GM12865 (cell line): ENCODE measurements around the gene MYO18B.
A peak's percentile ranks its signal among the peaks of the same experiment; 100 is the strongest.

ENCODE experiments used
- DNase-seq: peaks from one replicate; pipeline ENCODE4 v3.0.0; 2010; ENCODE audit warnings: low read depth
- H3K4me3 ChIP-seq: 2 replicates; pipeline ENCODE4 v1.5.1; 2011; ENCODE audit warnings: mild to moderate bottlenecking, low read depth, low read length, control low read depth
- TF ChIP-seq, protein P1 (sequence below): IDR thresholded peaks from 2 replicates; pipeline ENCODE4 v1.5.1; 2011; ENCODE audit warnings: low read length, control low read depth, low read depth, inconsistent platforms; ENCODE audit not compliant: insufficient read depth; ENCODE audit errors: missing control alignments

The MYO18B gene

GRCh38 chr22:25852223-25852622 is 110.2 kb downstream of the MYO18B start:
- no peak overlapping the region for H3K4me3 ChIP-seq
- TF ChIP-seq, protein P1, sequence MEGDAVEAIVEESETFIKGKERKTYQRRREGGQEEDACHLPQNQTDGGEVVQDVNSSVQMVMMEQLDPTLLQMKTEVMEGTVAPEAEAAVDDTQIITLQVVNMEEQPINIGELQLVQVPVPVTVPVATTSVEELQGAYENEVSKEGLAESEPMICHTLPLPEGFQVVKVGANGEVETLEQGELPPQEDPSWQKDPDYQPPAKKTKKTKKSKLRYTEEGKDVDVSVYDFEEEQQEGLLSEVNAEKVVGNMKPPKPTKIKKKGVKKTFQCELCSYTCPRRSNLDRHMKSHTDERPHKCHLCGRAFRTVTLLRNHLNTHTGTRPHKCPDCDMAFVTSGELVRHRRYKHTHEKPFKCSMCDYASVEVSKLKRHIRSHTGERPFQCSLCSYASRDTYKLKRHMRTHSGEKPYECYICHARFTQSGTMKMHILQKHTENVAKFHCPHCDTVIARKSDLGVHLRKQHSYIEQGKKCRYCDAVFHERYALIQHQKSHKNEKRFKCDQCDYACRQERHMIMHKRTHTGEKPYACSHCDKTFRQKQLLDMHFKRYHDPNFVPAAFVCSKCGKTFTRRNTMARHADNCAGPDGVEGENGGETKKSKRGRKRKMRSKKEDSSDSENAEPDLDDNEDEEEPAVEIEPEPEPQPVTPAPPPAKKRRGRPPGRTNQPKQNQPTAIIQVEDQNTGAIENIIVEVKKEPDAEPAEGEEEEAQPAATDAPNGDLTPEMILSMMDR, result no peak

DNA sequence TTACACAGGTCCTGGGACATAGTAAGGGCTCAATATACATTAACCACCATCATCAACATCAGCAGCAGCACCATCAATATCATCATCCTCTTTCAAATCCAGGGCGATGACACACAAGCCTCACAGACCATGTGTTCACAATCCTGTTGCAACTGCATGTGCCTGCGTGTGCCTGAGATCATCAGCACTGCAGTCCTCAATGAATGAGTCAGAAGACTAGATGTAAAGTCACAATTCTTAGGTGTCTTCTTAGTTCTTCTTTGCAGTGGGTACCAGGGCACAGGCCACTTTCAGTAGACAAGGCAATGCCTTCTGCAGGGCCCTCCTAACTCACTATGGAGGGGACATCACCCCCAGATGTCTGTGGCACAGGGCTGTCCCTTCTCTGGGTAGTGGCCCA is 111.1 kb downstream of the MYO18B start:
- TF ChIP-seq, protein P1, result no peak
- DNase-seq, result peak; percentile 58
- no peak overlapping the region for H3K4me3 ChIP-seq

More at GRCh38 chr22:25852223-25852622, 110.2 kb downstream of the MYO18B start:
- no peak for DNase-seq

GRCh38 chr22:25853501-25854284 is 111.7 kb downstream of the MYO18B start:
- TF ChIP-seq, protein P1, result peak; percentile 52
- no peak overlapping the region for H3K4me3 ChIP-seq
- peak; percentile 40 for DNase-seq

GRCh38 chr22:25869771-25870170 is 127.8 kb downstream of the MYO18B start:
- TF ChIP-seq, protein P1, result no peak
- no peak for DNase-seq
- no peak overlapping the region for H3K4me3 ChIP-seq

DNA sequence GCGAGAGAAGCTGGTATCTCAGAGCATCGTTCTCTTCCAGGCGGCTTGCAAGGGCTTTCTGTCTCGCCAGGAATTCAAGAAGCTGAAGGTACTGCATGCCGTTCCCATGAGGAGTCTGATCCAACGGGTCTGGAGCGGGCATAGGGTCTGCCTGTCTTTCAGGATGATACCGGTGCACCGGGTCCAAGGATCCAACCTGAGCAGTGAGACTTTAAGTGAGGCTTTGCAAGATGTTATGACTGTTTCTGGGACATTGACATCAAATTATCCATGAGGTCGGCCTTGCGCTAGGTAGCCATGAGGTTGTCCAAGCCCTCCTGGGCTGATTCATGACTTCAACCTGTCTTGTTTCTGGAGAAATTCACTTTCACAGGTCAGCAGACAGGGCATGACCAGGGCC is 132.3 kb downstream of the MYO18B start:
- TF ChIP-seq, protein P1, result no peak
- no peak overlapping the region for H3K4me3 ChIP-seq
- DNase-seq, result no peak

- no peak overlapping the region for H3K4me3 ChIP-seq
- TF ChIP-seq, protein P1, result no peak
- DNase-seq, result no peak
These were observed 133.5 kb downstream of the MYO18B start for GRCh38 chr22:25875461-25875860.

DNA sequence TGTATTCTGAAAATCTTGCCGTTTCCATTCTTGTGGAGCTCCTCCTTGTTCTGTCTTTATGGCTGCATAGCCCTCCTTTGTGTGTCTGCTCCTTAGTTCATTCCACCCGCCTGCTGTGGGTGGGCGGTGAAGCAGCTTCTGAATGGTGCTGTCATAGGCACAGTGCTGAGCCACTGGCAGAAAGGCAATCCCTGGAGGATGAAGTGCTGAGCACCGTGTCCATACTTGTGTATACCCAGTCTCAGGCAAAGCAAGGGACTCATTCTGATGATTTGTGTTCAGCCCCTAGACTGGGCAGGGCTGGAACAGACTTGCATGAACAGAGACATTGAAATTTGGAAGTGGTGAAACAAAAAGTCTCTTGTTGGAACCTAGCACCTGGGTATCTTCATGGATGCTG is 134.9 kb downstream of the MYO18B start:
- no peak overlapping the region for H3K4me3 ChIP-seq
- TF ChIP-seq, protein P1, result no peak
- DNase-seq, result no peak
